ENCODE data around the gene FNBP1L. TPM values are rescaled to one million over a fixed set of nuclear protein-coding genes. Genes with fewer than 3 reads are reported as not detected.

The FNBP1L gene
- total RNA-seq, 1 donor from 2014 or later, result 78.6 TPM

- H3K4me3 ChIP-seq (ENCODE audit: low read depth, low read length), result no peak overlapping the region
- H3K27me3 ChIP-seq (ENCODE audit: control insufficient read depth, insufficient read depth, low read length), result no peaks in the 10 kb centered on the region
- no peak for TF ChIP-seq CTCF (IDR thresholded peaks at IDR 0.05; ENCODE audit: insufficient read depth, low read length, poor library complexity, severe bottlenecking)
- H3K36me3 ChIP-seq (ENCODE audit: control insufficient read depth, insufficient read depth, low read length), result peaks cover 3% of the 10 kb centered on the region
- DNase-seq (ENCODE audit: low read depth), result peak; percentile 63
Observed at GRCh38 chr1:93591676-93592550, 144.0 kb downstream of the FNBP1L start.

GRCh38 chr1:93592551-93592949, 144.6 kb downstream of the FNBP1L start:
- Histone ChIP-seq H3K27me3 (ENCODE audit: control insufficient read depth, insufficient read depth, low read length) (no peaks in the 10 kb centered on the region), H3K36me3 (ENCODE audit: control insufficient read depth, insufficient read depth, low read length) (peaks cover 3% of the 10 kb centered on the region), H3K4me3 (ENCODE audit: low read depth, low read length) (no peak overlapping the region)
- TF ChIP-seq CTCF (IDR thresholded peaks at IDR 0.05; ENCODE audit: insufficient read depth, low read length, poor library complexity, severe bottlenecking), result no peak
- no peak for DNase-seq (ENCODE audit: low read depth)

GRCh38 chr1:93593854-93594602, 146.1 kb downstream of the FNBP1L start:
- Histone ChIP-seq H3K4me3 (ENCODE audit: low read depth, low read length) (no peak overlapping the region), H3K36me3 (ENCODE audit: control insufficient read depth, insufficient read depth, low read length) (no peaks in the 10 kb centered on the region), H3K27me3 (ENCODE audit: control insufficient read depth, insufficient read depth, low read length) (no peaks in the 10 kb centered on the region)
- no peak for DNase-seq (ENCODE audit: low read depth)
- TF ChIP-seq CTCF (IDR thresholded peaks at IDR 0.05; ENCODE audit: insufficient read depth, low read length, poor library complexity, severe bottlenecking), result no peak

- Histone ChIP-seq H3K36me3 (ENCODE audit: control insufficient read depth, insufficient read depth, low read length) (no peaks in the 10 kb centered on the region), H3K27me3 (ENCODE audit: control insufficient read depth, insufficient read depth, low read length) (no peaks in the 10 kb centered on the region), H3K4me3 (ENCODE audit: low read depth, low read length) (no peak overlapping the region)
- TF ChIP-seq CTCF (IDR thresholded peaks at IDR 0.05; ENCODE audit: insufficient read depth, low read length, poor library complexity, severe bottlenecking), result no peak
- DNase-seq (ENCODE audit: low read depth), result no peak
Observed at GRCh38 chr1:93594603-93594880, 146.6 kb downstream of the FNBP1L start.

GRCh38 chr1:93595266-93595665, 147.3 kb downstream of the FNBP1L start:
- no peak for DNase-seq (ENCODE audit: low read depth)
- no peak for TF ChIP-seq CTCF (IDR thresholded peaks at IDR 0.05; ENCODE audit: insufficient read depth, low read length, poor library complexity, severe bottlenecking)
- Histone ChIP-seq H3K36me3 (ENCODE audit: control insufficient read depth, insufficient read depth, low read length) (no peaks in the 10 kb centered on the region), H3K27me3 (ENCODE audit: control insufficient read depth, insufficient read depth, low read length) (no peaks in the 10 kb centered on the region), H3K4me3 (ENCODE audit: low read depth, low read length) (no peak overlapping the region)
